Suprapubic skin (tissue), 4 donors: Measurements from ENCODE around the gene SPATS2L.

Source experiments
- CTCF ChIP-seq, 2 donors: fragments of 200-600 bp in 1 of 2; fragments of 450-650 bp in 1 of 2; sonication (generic) in 1 of 2; IDR thresholded peaks; one replicate each; pipeline ENCODE4 v1.5.1; 2016 to 2019; ENCODE audit warnings: antibody characterized with exemption in 2 of 2, mild to moderate bottlenecking in 1 of 2, moderate library complexity in 1 of 2
- EP300 ChIP-seq: sonication (generic); formaldehyde crosslinking; IDR thresholded peaks from one replicate; pipeline ENCODE4 v1.6.1; 2017; ENCODE audit warnings: antibody characterized with exemption
- POLR2A ChIP-seq, 2 donors: fragments of 450-650 bp; IDR thresholded peaks; one replicate each; pipeline ENCODE4 v1.6.1; 2017; ENCODE audit warnings: antibody characterized with exemption in 2 of 2, mild to moderate bottlenecking in 2 of 2, moderate library complexity in 2 of 2
- POLR2AphosphoS5 ChIP-seq, 3 donors: sonication (generic); formaldehyde crosslinking; IDR thresholded peaks; one replicate each; pipeline ENCODE4 v1.6.1; 2017; ENCODE audit warnings: antibody characterized with exemption in 3 of 3

GRCh38 chr2:200448455-200448854 lies 142.0 kb downstream of the SPATS2L start:
- TF ChIP-seq POLR2A (IDR thresholded peaks at IDR 0.05) (no peak), EP300 (no peak), CTCF (IDR thresholded peaks at IDR 0.05) (no peak), POLR2AphosphoS5 (IDR thresholded peaks at IDR 0.05) (no peak)
